Vagina (tissue), 2 donors: ENCODE results near the gene ADD1. TPM values are rescaled to one million over a fixed set of nuclear protein-coding genes. Genes with fewer than 3 reads are reported as not detected.

ENCODE experiments used
- DNase-seq, 2 donors: peaks; one replicate each; pipeline ENCODE4 v3.0.0-alpha.2; 2017; ENCODE audit errors: extremely low spot score in 2 of 2
- H3K27ac ChIP-seq: fragments of 200-600 bp; sonication (generic); one replicate; pipeline ENCODE4 v1.5.1; 2019
- H3K27me3 ChIP-seq: fragments of 200-600 bp; sonication (generic); one replicate; pipeline ENCODE4 v1.5.1; 2019
- H3K36me3 ChIP-seq, 2 donors: fragments of 200-600 bp; sonication (generic); one replicate each; pipeline ENCODE4 v1.5.1; 2017 to 2019
- H3K4me1 ChIP-seq: fragments of 200-600 bp; sonication (generic); one replicate; pipeline ENCODE4 v1.5.1; 2019
- H3K4me3 ChIP-seq, 2 donors: fragments of 200-600 bp; sonication (generic); 1 replicate in 1 of 2; 2 replicates in 1 of 2; pipeline ENCODE4 v1.5.1; 2016 to 2019
- H3K9me3 ChIP-seq: fragments of 200-600 bp; sonication (generic); one replicate; pipeline ENCODE4 v1.5.1; 2019
- POLR2A ChIP-seq, 2 donors: fragments of 450-650 bp; IDR thresholded peaks; one replicate each; pipeline ENCODE4 v1.6.1; 2017; ENCODE audit warnings: antibody characterized with exemption in 2 of 2, mild to moderate bottlenecking in 2 of 2, moderate library complexity in 2 of 2
- POLR2AphosphoS5 ChIP-seq, 2 donors: sonication (generic); formaldehyde crosslinking; IDR thresholded peaks; one replicate each; pipeline ENCODE4 v1.9.0; 2017; ENCODE audit warnings: antibody characterized with exemption in 2 of 2, mild to moderate bottlenecking in 2 of 2, low read depth in 1 of 2; ENCODE audit not compliant: insufficient read depth in 1 of 2
- intact Hi-C: fragments of 100-400 bp; cut with DNase I; formaldehyde crosslinking; loops from one replicate; pipeline ENCODE4 v1.15.1; 2023
- total RNA-seq: library from RNA; depleted of rRNA; stranded (reverse); fragments of >200 nt; gene quantifications from one replicate; pipeline ENCODE4 v1.2.3, GENCODE V29; 2016
- TF ChIP-seq, protein P1 (sequence below), 3 experiments: fragments of 450-650 bp in 2 of 3; fragments of 200-600 bp in 1 of 3; sonication (generic) in 1 of 3; IDR thresholded peaks; one replicate each; pipeline ENCODE4 v1.5.1; 2017 to 2019; ENCODE audit warnings: antibody characterized with exemption in 3 of 3, mild to moderate bottlenecking in 2 of 3, moderate library complexity in 2 of 3

Gene ADD1
- total RNA-seq, 1 donor from 2014 or later, result 228 TPM

DNA sequence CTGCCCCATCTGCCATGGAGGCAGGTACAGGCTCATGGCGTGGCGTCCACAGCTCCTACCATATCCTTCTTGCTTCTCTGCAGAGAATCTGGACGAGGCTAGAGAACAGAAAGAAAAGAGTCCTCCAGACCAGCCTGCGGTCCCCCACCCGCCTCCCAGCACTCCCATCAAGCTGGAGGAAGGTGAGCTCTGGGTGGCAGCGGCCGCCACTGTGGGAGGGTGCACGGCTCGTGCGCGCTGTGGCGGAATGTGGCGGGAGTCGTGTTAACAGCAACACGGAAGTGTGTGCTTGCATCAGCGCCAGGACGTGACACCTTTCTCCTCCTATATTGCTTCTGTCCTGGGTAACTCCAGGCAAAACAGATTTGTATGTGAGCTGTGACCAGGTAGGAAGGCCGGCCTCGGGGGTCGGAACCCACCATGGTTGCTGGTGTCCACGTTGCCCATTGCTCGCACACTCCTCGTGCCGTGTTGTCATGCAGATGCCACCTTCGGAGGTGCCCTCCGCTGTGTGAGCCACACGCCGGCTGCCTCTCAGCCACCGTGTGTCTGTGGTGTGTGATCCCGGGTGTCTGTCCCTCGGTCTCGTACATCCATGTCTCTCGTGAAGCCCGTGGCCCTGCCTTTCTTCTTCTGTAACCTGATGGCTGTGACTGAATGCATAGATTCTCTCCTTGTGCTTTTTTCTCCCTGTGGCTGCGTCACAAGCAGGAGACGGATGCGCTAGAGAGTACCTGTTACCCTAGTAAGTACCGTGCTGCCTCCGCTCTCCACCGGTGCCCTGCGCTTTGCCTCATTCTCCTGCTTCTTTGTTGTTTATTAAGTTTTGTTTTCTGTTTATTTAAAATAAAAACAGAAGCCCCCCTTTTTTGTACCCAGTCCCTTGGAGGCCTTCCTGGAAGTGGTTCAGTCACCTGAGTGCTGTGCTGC, 82.6 kb downstream of the ADD1 start:
- H3K4me1 ChIP-seq, result peaks cover 11% of the 10 kb centered on the region
- H3K27ac ChIP-seq, result no peak overlapping the region
- no peaks in the 10 kb centered on the region for H3K9me3 ChIP-seq
- H3K36me3 ChIP-seq, result peaks cover 0 to 78% of the 10 kb centered on the region in 2 donors
- H3K4me3 ChIP-seq, result no peak overlapping the region
- TF ChIP-seq, protein P1, sequence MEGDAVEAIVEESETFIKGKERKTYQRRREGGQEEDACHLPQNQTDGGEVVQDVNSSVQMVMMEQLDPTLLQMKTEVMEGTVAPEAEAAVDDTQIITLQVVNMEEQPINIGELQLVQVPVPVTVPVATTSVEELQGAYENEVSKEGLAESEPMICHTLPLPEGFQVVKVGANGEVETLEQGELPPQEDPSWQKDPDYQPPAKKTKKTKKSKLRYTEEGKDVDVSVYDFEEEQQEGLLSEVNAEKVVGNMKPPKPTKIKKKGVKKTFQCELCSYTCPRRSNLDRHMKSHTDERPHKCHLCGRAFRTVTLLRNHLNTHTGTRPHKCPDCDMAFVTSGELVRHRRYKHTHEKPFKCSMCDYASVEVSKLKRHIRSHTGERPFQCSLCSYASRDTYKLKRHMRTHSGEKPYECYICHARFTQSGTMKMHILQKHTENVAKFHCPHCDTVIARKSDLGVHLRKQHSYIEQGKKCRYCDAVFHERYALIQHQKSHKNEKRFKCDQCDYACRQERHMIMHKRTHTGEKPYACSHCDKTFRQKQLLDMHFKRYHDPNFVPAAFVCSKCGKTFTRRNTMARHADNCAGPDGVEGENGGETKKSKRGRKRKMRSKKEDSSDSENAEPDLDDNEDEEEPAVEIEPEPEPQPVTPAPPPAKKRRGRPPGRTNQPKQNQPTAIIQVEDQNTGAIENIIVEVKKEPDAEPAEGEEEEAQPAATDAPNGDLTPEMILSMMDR (IDR thresholded peaks at IDR 0.05), result no peak
- TF ChIP-seq POLR2A (IDR thresholded peaks at IDR 0.05) (no peak), POLR2AphosphoS5 (IDR thresholded peaks at IDR 0.05; ENCODE audit: insufficient read depth in 1 of 2, low read depth in 1 of 2) (no peak)
- no peaks in the 10 kb centered on the region for H3K27me3 ChIP-seq
- no peak for DNase-seq
- intact Hi-C loops, result no loop called here

DNA sequence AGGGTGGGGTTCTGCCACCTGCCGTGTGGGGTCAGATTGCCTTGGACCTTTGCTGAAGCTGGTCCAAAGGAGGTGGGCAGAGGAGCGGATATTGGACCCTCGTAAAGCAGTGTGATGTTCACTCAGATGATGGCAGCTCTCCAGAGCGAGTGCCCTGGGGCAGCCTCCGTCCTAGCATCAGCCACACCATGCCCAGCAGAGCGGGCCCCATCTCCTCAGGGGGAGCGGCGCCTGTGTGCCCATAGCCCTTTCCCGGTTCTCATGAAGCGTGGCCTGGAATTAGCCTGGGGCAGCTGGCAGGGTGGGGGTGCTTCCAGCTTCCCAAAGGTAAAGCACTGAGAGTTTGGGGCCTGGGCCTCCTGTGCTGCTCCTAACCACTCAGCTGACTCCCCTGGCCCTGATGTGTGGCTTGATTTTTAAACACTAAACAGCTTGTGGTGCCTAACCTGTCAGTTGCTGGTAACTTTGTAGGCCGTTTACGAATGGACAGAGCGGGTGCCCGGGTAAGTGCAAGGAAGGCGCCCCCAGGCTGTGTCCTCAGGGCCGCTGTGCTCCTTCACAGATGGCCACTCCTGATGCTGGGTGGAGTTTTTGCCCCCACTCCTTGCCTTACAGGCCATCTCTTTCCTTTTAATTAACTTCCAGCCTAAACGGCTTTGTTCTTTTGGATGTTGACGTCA, 83.5 kb downstream of the ADD1 start:
- H3K36me3 ChIP-seq, result peaks cover 0 to 76% of the 10 kb centered on the region in 2 donors
- H3K4me3 ChIP-seq, result no peak overlapping the region
- H3K27me3 ChIP-seq, result no peaks in the 10 kb centered on the region
- peaks cover 12% of the 10 kb centered on the region for H3K4me1 ChIP-seq
- no peak for DNase-seq
- no peaks in the 10 kb centered on the region for H3K9me3 ChIP-seq
- intact Hi-C loops, result no loop called here
- TF ChIP-seq POLR2AphosphoS5 (IDR thresholded peaks at IDR 0.05; ENCODE audit: insufficient read depth in 1 of 2, low read depth in 1 of 2) (no peak), POLR2A (IDR thresholded peaks at IDR 0.05) (no peak)
- TF ChIP-seq, protein P1 (IDR thresholded peaks at IDR 0.05), result no peak
- no peak overlapping the region for H3K27ac ChIP-seq

DNA sequence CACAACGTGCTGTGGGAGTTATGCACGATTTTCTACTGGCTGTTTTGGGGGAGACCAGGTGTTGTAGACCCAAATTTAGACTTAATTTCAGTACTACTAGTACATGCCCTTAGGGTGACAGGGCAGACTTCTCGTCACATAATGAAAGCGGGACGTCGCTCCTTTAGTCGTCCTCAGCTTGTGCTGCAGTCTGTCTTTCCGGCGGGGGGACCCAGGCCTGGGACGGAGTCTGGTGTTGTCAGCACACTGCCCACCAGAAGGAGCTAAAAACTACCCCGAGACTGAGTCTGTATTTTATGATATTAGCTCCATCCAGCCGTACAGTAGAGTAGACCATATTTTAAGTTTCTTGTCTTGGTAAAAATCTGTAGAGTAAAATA, 84.0 kb downstream of the ADD1 start:
- H3K4me1 ChIP-seq, result peaks cover 13% of the 10 kb centered on the region
- no peak for DNase-seq

DNA sequence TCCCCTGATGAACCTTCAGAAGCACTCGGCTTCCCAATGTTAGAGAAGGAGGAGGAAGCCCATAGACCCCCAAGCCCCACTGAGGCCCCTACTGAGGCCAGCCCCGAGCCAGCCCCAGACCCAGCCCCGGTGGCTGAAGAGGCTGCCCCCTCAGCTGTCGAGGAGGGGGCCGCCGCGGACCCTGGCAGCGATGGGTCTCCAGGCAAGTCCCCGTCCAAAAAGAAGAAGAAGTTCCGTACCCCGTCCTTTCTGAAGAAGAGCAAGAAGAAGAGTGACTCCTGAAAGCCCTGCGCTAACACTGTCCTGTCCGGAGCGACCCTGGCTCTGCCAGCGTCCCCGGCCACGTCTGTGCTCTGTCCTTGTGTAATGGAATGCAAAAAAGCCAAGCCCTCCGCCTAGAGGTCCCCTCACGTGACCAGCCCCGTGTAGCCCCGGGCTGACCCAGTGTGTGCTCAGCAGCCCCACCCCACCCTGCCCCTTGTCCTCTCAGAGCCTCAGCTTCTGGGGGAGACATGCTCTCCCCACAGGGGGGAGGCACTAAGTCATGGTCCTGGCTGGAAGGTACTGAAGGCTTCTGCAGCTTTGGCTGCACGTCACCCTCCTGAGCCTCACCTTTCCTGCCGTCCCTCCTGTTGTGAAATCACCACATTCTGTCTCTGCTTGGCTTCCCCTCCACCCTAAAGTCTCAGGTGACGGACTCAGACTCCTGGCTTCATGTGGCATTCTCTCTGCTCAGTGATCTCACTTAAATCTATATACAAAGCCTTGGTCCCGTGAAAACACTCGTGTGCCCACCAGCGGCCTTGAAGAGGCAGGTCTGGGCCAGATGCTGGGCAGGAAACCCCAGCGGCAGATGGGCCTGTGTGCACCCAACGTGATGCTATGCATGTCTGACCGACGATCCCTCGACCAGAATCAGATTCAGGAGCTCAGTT, 84.9 kb downstream of the ADD1 start:
- Histone ChIP-seq H3K4me3 (no peak overlapping the region), H3K27ac (no peak overlapping the region), H3K9me3 (no peaks in the 10 kb centered on the region), H3K27me3 (no peaks in the 10 kb centered on the region), H3K4me1 (peaks cover 14% of the 10 kb centered on the region), H3K36me3 (peaks cover 0 to 63% of the 10 kb centered on the region in 2 donors)
- TF ChIP-seq POLR2A (IDR thresholded peaks at IDR 0.05) (no peak), POLR2AphosphoS5 (IDR thresholded peaks at IDR 0.05; ENCODE audit: insufficient read depth in 1 of 2, low read depth in 1 of 2) (no peak)
- TF ChIP-seq, protein P1 (IDR thresholded peaks at IDR 0.05), result no peak
- DNase-seq, result no peak
- intact Hi-C loops, result no loop called here

More for the DNA sequence above, 84.0 kb downstream of the ADD1 start:
- Histone ChIP-seq H3K36me3 (peaks cover 0 to 71% of the 10 kb centered on the region in 2 donors), H3K4me3 (no peak overlapping the region), H3K27me3 (no peaks in the 10 kb centered on the region), H3K9me3 (no peaks in the 10 kb centered on the region), H3K27ac (no peak overlapping the region)
- intact Hi-C loops, result no loop called here
- TF ChIP-seq POLR2A (IDR thresholded peaks at IDR 0.05), result no peak
- TF ChIP-seq, protein P1 (IDR thresholded peaks at IDR 0.05), result no peak
- no peak for TF ChIP-seq POLR2AphosphoS5 (IDR thresholded peaks at IDR 0.05; ENCODE audit: insufficient read depth in 1 of 2, low read depth in 1 of 2)
